HCT116 (cell line): ENCODE results near the gene B4GALNT4.
"Not testable (repeated sequence)": the region's sequence is repeated elsewhere in the genome, so short reads cannot be mapped to it uniquely, and the experiment has no call there.

Experiments
- SRF ChIP-seq: IDR thresholded peaks from 2 replicates; pipeline ENCODE4 v1.6.1; 2012; ENCODE audit warnings: low read depth
- TF ChIP-seq, protein P1 (sequence below): IDR thresholded peaks from 2 replicates; pipeline ENCODE4 v1.6.1; 2011; ENCODE audit warnings: mild to moderate bottlenecking, low read length, moderate library complexity; ENCODE audit not compliant: insufficient replicate concordance; ENCODE audit errors: extremely low read depth

DNA sequence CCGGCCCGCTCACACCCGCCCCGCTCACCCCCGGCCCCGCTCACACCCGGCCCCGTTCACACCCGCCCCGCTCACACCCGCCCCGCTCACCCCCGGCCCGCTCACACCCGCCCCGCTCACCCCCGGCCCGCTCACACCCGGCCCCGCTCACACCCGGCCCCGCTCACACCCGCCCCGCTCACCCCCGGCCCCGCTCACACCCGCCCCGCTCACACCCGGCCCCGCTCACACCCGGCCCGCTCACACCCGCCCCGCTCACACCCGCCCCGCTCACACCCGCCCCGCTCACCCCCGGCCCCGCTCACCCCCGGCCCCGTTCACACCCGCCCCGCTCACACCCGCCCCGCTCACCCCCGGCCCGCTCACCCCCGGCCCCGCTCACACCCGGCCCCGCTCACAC, 31.9 kb downstream of the B4GALNT4 start:
- TF ChIP-seq SRF: not testable (repeated sequence)
- TF ChIP-seq, protein P1, sequence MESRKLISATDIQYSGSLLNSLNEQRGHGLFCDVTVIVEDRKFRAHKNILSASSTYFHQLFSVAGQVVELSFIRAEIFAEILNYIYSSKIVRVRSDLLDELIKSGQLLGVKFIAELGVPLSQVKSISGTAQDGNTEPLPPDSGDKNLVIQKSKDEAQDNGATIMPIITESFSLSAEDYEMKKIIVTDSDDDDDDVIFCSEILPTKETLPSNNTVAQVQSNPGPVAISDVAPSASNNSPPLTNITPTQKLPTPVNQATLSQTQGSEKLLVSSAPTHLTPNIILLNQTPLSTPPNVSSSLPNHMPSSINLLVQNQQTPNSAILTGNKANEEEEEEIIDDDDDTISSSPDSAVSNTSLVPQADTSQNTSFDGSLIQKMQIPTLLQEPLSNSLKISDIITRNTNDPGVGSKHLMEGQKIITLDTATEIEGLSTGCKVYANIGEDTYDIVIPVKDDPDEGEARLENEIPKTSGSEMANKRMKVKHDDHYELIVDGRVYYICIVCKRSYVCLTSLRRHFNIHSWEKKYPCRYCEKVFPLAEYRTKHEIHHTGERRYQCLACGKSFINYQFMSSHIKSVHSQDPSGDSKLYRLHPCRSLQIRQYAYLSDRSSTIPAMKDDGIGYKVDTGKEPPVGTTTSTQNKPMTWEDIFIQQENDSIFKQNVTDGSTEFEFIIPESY: not testable (repeated sequence)
